Fibroblast of the conjunctiva (primary cell): Measurements from ENCODE around the gene SDCCAG8.
A peak's percentile ranks its signal among the peaks of the same experiment; 100 is the strongest.

Source experiments
- DNase-seq: peaks from one replicate; pipeline ENCODE4 v3.0.0-alpha.2; 2010; ENCODE audit warnings: low read depth

SDCCAG8 gene

DNA sequence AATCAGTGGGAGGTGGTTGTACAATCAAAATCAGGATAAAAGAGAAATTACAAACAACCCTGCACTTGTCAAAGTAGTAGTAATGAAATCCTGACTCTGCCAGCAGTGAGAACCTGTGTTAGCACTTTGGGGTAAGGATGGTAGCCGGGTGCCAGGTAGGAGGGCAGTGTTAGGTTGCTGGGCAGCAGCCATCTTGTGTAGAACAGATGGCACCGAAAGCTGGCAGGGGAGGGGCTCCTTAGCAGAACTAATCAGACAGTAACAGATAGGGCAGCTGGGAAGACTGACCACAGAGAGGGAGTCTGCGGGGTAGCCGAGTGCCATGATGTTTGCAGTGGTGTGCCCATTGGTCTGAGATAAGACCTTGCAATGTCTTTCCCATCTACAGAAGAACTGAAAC, 137.3 kb downstream of the SDCCAG8 start:
- no peak for DNase-seq

- no peak for DNase-seq
These were observed 138.2 kb downstream of the SDCCAG8 start for GRCh38 chr1:243394066-243394465.

GRCh38 chr1:243394601-243395464, 139.0 kb downstream of the SDCCAG8 start:
- no peak for DNase-seq

- DNase-seq = no peak
These were observed 140.6 kb downstream of the SDCCAG8 start for GRCh38 chr1:243396424-243396823.

GRCh38 chr1:243396876-243397275, 141.0 kb downstream of the SDCCAG8 start:
- no peak for DNase-seq

- DNase-seq = no peak
These were observed 141.9 kb downstream of the SDCCAG8 start for GRCh38 chr1:243397613-243398321.

DNA sequence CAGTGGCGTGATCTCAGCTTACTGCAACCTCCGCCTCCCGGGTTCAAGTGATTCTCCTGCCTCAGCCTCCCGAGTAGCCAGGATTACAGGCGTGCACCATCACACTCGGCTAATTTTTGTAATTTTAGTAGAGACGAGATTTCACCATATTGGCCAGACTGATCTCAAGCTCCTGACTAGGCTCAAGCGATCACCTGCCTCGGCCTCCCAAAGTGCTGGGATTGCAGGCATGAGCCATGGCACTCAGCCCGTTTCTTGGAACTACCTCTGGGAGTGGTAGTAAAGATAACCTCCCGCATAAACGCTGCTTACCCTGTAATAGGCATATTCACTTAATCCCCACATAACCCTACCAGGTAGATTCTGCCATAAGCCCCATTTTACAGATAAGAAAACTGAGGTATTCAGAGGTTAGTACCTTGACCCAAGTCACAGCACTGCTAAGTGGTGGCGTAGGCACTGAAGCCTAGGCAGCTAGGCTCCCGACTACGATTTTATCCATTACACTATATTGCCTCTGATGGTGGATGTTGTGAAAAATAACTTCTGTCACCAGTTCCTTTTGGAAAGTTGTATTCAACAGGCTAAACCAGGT, 143.8 kb downstream of the SDCCAG8 start:
- DNase-seq = no peak

- no peak for DNase-seq
These were observed 147.0 kb downstream of the SDCCAG8 start for GRCh38 chr1:243402868-243403267.

GRCh38 chr1:243406424-243406823, 150.6 kb downstream of the SDCCAG8 start:
- DNase-seq = no peak

- peak; percentile 18 for DNase-seq
These were observed 151.6 kb downstream of the SDCCAG8 start for GRCh38 chr1:243407284-243408018.

DNA sequence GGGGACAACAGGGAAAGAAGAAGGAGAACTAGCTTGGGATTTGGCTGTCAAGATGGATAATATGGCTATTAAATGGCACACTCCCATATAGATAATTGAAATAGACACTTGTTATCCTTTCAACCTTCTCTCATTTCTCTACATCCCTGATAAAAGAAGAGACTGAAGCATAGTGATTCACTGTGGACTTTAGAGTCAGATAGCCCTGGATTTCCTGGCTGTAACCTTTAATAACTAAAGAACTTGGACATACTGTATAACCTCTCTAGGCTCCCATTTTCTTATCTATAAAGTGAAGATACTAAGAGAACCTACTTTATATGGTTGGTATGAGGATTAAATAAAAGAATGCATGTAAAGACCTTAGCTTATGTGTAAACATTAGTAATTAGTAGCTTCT, 152.6 kb downstream of the SDCCAG8 start:
- no peak for DNase-seq

DNA sequence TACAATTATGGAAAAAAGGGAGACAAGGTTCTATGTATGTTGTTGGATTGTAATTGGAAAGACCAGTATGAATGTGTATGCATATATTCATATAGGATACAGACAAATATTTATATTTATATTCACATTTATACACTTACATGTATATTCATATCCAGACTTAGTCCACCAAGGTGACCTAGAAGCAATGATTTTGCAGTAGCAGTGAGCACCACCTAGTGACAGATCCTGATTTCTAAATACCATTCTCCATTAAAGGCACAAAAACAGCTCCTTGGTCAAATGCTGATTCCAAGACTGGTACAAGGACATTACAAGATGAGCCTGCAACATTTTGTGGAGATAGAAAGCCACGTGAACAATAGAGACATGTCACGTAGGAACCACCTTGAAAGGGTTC, 153.4 kb downstream of the SDCCAG8 start:
- no peak for DNase-seq

GRCh38 chr1:243411472-243411871, 155.6 kb downstream of the SDCCAG8 start:
- no peak for DNase-seq

DNA sequence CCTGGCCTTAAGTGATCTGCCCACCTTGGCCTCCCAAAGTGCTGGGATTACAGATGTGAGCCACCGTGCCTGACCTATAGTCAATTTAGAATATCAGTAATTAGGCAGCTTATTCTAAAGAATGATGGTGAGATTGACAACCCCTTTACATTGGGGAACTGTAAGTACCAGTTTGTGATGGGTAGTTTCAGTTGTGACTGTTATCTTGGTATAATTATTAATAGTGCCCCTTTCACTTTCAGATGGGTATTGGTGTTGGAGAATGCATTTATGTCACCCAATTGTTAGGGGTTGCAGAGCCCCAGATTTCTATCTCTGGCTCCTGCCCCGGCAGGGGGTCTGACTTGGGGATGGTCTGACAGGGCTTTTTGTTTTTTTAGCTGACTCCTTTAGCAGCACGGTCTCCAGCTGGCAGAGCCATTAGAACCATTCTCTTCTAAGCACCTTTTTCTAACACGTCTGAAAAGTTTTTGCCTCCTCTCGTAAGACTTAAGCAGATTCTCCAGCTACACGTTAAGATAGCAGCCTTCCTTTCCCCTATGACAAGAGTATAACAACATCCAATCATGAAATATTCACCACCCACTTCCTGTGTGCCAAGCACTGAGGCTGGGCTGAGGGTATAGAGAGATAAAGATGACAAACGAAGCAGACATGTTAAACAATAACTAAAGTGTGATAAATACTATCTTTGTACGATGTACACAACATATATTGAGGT, 157.8 kb downstream of the SDCCAG8 start:
- no peak for DNase-seq

DNA sequence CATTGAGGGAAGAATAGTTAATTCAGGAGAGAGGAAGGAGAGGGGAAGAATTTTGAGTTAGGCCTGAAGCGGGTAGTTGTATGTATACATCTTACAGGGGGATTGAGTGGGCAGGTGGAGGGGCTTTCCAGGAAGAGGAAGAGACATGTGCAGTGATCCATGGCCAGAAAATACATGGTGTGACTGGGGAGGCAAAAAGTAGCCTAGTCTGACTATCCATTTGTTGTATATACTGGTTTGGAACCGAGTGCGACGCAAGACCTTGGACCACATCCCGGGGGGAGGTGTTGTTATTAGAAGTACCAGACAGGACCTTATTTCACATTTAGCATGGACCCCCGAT, 158.3 kb downstream of the SDCCAG8 start:
- no peak for DNase-seq

DNA sequence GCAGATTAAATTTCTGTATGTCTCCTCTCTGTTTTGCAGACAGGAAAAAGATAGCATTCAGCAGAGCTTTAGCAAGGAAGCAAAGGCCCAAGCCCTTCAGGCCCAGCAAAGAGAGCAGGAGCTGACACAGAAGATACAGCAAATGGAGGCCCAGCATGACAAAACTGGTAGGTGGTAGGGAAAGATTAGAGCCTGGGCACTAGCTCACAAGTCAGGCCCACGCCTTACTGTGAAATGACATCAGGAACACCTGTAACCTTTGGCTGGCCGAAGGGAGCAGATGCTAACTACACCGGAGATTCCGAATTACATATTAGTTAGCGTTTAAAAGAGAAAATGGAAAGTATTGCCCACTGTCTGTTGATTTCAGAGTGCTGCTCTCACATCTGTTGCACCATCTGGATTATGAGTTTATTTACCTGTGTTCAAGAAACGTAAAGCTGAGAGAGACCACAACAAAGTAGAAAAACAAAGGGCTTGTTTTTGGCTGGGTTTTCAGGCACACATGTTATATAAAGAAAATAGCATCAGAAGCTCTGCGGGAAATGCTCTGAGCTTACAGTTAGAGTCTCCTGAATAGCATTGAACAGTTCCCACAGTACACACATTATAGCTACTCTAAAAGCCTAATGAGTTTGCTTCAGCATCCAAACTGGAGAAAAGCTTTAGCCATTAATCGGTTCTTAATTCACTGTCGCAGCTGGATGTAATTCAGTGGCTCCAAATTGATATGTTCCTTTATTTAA, 160.0 kb downstream of the SDCCAG8 start:
- DNase-seq = no peak

DNA sequence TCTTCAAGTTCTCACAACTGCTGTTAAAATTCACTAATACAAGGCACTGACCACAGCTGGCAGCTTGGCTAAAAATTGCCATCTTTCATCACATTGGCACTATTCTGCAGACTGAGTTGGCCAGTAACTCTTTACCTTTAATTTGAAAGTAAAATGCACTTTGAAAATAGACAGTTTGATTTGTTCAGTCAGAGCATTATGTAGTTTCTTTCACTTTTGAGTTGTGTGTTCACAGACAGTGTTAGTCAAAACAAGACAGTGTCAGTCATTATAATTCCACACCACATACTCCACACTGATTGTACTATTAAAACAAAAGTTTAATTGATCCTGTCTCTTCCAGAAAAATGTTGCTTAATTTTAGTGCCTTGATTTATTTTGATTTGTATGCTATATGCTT, 160.7 kb downstream of the SDCCAG8 start:
- no peak for DNase-seq

DNA sequence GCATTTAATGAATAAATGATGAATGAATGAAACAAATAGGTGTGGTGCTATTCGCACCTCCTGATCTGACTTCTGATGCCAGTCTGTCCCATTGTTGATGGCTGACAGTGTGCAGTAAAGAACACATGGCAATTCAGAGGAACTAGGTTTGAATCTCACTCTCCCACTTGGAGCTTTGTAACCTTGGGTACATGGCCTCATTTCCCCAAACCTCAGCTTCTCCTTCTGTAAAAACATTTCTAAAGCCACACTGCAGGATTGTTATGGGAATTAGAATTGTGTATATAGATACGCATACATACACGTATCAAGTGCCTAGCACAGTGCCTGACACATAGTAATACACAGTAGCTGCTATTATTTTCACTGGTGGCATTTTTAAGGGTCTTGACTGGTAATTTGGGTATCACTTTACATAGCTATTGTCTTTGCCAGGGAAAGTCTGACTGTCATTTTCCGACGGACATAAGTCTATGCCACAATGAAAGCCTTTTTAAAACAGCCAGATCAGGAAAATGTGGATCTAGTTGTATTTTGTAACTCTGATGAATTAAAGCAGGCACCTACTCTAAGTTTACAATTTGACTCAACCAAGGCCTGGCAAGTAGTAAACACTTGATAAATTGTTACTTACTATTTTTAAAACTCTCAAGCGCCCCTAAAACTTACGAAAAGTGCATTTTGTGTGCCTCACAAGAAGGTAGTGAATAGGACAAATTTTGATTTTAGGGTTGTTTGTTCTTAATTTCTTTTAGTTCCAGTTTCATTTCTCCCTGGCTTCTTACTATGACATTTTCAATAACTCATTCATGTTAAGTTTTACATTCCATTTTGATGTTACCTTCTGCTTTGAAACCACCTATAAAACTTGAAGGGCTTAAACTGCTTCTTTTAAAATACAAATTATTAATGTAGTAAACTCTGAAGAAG, 164.4 kb downstream of the SDCCAG8 start:
- DNase-seq = no peak

DNA sequence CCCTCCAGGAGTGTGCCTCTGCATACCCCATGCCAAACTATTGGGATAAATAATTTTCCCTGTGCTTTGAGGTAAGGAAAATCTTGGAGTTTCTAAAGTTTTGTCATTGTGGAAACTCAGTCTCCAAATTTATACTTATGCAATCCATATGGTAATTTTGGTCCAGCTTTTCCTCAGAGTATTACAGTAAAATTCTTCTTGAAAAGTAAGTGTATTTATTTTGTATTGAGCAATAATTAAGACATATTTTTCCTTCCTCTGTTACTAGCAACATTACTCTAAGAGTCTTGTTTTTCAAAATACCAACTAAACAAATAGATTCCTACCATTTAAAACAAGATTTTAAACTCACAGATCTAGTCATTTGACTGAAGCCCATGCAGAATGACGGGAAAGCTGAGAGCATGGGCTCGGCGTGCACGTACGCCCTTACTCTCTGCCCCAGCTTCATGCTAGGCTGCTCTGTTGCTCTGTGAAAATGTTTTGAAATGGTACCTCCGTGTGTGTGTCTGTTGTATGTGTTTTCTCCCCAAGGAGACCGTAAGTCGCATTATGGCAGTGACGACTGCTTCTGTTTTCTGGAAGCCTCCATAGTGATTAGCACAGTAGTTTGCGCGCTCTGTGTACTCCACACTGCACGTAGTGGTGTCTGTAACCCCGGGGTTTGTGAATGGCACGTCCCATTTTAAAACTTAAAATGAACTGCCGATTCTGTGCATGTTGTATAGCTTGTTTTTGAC, 165.3 kb downstream of the SDCCAG8 start:
- DNase-seq = no peak
